Central memory CD4-positive, alpha-beta T cell (primary cell): Measurements from ENCODE around the gene SMIM20.

Source experiments
- DNase-seq: peaks from one replicate; pipeline ENCODE4 v3.0.0; 2022

SMIM20 gene

DNA sequence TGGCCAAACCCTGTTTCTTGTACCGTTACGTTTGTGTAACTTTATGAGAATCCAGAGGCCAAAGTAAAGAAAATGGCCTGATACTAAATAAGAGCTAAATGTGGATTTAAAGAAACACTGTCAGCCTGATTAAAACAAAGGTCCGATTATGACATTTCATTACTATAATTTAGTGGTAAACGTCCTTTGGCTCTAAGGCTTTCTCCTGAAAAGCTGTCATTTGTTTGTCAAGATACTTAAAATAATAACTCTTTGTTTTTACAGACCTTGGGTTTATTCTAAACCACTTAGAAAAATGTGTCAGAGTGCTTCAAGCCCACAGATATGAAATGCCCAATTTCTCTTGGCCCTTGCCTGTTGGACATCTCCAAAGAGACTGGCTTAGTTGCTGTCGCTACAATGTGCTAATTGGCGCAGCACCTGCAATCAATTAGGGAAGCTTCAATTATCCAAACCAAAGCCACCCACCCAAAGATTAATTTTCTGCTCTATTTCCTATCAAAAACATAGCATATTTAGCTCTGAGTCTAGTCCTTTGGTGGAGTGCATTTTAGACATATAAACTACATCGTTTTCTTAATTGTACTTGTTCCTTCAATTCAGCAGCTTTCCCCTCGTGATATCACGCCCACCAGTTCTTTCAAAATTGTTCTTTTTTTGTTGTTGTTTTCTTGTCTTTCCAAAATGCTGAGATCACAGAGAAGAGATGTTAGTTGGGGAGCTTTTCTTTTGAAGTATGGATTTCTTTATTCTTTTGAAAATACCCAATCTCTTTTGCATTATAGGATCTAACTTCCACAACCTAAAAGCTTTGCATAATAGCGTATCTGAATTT lies 13.6 kb downstream of the SMIM20 start:
- DNase-seq = no peak

DNA sequence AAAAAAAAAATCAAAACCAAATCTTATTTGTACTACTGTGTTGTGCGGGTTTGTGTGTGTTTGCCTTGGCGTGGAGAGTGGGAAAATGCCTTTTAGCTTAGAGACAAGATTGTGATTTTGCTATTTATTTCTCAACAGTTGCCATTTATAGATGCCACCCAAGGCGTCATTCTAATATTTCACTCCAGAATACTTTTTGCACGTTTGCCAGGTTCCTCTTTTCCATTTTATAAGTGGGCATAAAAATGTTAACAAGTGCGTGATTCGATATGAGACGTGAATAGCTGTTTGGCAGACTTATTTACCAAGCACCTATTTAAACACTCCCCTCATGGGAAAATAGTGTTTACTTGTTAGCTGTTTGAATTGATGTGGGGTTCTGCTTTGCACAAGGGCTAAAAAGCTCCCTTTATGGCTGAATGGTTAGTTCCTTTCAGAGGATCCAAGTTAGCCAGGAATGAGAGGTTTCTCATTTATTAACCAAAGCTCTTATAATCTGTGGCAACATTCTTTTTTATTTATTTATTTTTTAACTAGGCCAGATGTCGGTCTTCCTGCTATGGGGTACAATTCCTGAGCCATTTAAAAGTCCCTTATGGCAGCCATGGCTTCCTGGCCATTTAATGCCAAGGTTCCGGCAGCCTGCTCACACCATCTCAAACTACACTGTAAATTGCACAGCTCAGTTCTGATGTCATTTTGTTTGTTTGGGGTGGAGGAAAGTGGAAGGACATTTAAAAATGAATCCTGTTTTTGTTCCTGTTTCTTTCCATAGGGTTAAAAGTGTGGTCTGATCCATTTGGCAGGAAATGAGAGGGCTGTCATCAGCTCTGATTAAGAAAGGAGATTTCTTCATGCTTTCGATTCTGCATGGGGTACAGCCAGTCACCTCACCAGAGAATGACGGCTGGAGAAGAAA lies 14.6 kb downstream of the SMIM20 start:
- DNase-seq = no peak

DNA sequence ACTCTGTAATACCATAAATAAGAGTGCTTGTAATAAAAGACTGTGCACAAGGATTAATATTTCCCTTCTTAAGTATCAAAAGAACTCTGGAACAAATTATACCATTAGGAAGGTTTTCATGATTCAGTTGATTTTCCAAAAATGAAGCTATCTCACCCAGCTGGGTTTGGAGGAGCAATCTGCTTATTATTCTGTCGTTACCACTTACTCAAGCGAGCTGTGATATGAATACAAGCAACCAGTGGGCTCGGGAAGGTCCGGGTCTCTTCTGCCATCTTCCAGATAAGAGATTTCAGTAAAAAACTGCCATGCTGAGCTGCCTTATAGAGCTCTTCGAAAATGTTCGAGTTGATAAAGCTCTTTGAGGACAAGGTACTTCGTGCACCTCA lies 15.3 kb downstream of the SMIM20 start:
- DNase-seq = no peak

DNA sequence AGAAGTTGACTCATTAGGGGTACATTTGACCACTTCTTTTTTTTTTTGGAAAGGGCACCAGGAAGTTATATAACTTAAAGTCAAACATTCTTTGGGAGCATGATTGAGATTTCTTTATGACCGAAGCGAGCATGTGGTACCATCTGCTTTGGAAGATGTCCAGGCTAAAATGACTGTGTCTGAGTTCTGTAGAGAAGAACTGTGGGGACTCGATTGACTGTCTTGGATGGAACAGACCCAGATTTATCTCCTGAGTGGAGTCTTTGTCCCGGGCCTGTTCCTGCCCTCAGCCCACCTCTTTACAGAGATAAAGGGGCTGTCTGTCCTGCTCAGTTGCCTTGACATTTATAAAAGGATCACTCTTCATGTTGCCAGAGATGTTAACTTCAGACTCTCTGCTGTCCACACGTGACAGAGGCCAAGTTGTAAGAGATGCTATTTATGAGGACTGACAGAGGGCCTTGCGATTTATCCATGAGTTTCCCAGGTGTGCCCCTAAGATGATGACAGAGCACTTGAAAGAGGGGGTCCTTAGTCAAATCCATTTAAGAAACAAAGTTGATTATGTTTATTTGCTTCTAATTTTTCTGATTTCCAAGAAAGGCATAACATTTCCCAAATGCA lies 16.8 kb downstream of the SMIM20 start:
- DNase-seq = no peak

DNA sequence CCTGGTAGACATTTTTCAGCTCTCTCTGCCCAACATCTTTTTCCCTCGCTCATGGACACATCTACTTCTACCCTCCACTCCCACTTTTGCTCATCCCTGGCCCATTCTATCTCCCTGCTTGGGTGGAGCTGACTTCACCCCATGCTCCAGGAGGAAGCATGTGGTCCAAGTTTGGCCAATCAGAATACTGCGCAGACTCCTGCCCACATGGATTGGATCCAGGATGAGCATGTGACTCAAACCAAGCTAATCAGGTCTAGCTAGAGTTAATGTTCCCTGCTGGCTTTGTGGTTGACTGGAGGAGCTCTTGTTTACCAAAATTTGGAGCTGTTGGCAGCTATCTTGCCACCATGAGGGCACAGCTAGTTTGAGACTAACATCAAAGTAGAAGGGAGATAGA lies 22.7 kb downstream of the SMIM20 start:
- no peak for DNase-seq

DNA sequence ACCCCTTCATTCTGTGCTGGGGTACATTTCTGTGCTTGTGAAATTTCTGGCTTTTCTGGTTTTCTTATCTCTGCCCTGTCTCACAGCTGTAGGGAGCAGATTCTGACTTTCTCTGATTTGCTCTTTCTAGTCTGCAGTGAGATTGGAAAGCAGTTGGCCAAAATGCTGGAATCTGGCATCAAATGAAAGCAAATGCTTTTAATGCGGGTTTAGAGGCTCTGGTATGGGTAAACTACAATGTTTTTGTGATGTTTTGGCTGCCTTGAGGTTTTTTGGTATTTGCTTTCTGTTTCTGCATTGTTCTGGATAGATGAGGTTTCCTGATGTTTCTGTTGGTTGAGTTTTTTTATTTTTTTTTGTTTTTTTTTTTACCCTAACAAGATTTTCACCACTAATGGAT lies 23.8 kb downstream of the SMIM20 start:
- no peak for DNase-seq

DNA sequence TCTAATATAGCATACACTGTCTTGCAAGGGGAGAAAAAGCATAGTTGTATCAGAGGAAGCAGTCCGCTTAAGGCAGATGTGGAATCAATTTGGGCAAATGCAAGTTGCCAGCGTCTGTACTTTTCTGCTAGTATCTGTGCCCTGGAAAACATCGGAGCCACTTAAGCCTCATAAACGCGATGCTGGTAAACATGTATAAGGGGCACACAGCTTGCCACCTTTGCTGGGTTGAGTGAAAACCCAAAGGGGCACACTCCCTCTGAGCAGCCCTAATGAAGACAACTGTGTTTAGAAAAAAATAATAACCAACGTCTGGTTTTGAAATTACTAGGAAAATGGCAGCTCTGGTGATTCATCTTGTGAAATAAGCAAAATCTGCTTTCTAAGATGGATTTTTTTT lies 24.3 kb downstream of the SMIM20 start:
- no peak for DNase-seq

DNA sequence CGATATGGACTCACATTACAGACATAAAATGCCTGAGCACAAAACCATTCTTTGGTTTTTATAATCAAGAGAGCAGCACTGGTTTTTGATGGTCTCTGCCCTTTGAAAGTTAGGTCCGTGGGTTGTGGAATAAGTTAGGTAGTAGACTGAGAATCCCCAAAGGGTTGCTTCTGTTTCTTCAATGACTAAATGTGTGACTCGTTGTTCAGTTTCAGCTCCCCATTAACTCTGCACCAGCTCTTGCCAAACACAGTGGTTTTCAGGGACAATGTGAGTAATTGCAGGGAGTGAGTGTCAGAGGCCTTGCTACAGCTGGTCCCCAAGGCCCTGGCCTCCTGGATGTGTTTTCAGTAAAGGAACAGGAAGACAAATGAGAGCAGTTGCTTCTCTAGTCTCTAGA lies 24.8 kb downstream of the SMIM20 start:
- no peak for DNase-seq

DNA sequence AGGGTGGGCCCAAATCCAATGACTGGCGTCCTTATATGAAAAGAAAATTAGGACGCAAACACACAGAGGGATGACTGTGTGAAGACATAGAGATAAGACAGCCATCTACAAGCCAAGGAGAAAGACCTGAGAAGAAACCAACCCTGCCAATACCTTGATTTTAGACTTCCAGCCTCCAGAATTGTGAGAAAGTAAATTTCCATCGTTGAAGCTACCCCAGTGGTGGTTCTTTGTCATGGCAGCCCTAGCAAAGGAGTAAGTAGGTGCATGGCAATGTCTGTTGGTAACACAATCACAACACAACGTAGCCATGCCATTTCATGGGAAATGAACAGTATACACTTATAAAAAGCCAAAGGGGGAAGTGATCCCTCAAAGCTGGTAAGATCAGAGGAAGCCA lies 25.3 kb downstream of the SMIM20 start:
- no peak for DNase-seq

DNA sequence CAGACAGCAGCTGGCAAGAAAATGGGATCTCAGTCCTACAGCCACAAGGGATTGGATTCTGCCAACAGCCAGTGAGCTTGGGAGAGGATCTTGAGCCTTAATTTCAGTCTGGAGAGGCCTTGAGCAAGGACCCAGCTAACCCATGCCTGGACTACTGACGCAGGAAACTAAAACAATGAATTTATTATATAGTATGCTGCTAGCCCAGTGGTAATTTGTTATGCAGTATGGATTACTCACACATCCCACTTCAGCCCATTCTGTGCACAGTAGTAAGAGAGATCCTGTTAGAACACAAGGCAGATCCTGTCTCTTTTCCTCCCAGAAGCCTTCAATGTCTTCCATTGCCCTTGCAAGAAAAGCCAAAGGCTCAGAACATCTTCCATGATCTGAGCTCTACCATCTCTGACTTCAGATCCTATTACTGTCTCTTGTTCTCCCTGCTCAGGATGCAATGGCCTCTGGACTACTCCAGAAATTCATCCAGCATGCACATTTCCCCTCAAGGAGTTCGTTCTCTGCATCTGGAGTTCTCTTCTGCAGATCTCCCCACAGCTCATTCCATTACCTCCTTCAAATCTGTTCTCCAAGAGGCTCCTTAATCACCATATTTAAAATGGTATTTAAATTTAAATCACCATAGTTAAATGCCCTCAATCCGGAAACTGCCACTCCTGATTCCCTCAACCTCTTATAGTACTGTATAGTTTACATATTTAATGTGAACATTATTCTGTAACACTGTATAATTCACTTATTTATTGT lies 27.6 kb downstream of the SMIM20 start:
- no peak for DNase-seq

DNA sequence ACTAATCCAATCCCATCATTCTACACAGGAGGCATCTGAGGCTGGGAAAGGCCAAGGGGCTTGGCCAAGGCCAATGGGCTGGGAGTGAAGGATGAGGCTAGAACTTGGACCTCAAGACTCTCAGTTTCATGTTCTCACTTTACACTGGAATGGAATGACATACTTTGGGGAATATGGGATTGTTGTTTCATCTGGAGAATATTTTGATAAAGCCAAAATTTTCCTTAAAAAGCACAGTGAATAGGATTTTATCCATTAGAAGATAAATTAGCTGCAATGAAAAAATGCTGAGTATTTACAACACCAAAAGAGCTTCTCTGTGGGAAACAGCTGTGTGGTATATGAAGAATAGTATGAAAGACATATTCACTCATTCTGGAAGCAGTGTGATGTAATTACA lies 29.3 kb downstream of the SMIM20 start:
- DNase-seq = no peak

DNA sequence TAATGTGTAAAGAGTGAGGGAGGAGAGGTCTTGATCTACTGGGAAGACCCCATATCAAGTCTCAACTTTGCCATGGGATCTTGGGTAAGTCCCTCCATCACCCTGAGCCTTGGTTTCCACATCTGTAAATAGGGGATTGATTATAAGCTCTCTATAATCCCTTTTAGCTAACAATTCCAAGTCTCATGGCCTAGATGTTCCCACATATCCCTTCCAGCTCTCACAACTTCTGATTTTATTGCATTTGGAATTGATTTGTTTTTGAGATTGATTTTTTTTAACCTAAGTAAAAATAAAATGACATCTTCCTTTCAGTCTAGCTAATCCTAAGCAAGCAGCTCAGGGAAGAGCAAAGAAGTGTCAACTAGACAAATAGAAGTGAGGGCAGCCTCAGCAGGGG lies 29.8 kb downstream of the SMIM20 start:
- DNase-seq = no peak

DNA sequence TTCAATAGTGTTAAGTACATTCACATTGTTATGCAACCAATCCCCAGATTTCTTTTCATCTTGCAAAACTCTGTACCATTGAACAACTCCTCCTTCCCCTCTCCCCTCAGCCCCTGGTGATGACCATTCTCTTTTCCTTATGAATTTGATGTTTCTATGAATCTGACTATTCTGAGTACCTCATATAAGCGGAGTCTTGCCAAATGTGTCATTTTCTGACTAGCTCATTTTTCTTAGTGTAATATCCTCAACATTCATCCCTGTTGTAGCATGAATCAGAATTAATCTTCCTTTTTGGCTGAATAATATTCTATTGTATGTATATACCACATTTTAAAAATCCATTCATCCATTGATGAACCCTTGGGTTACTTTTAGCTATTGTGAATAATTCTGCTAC lies 34.0 kb downstream of the SMIM20 start:
- no peak for DNase-seq

DNA sequence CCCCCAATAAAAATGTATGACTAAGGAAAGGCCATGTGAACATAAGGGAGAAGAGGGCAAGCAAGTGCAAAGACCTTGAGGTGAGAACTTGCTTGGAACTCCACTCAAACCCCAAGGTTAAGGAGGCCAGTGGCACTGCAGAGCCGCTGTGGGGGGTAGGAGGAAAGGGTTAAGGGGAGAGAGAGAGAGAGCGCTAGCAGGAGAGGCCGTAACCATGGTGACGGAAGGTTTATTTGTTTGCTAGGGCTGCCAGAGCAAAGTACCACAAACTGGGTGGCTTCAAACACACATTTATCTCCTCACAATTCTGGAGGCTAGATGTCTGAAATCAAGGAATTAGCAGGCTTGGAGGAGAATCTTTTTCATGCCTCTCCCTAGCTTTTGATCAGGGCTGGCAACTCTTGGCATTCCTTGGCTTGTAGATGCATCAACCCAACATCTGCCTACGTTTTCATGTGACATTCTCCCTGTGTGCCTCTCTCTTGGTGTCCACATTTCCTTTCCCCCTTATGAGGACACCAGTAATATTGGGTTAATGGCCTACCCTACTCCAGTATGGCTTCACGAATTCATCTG lies 35.2 kb downstream of the SMIM20 start:
- DNase-seq = no peak

DNA sequence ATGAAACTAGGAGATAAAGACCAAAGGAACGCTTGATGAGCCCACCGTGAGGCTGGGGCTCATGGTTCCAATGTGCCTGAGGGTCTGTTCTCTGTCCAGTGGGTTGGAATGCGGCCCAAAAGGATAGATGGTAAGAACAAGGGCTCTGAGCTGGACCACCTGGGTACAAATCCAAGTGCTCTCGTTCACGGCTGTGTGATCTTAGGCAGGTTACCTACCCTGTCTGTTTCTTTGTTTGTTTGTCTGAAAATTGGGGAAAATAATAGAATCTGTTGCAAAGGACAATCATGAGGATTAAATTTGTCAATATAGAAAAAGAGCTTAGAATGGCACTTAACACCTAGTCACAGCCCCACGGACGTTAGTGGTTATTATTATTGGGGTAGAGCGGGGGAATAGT lies 36.0 kb downstream of the SMIM20 start:
- DNase-seq = no peak

DNA sequence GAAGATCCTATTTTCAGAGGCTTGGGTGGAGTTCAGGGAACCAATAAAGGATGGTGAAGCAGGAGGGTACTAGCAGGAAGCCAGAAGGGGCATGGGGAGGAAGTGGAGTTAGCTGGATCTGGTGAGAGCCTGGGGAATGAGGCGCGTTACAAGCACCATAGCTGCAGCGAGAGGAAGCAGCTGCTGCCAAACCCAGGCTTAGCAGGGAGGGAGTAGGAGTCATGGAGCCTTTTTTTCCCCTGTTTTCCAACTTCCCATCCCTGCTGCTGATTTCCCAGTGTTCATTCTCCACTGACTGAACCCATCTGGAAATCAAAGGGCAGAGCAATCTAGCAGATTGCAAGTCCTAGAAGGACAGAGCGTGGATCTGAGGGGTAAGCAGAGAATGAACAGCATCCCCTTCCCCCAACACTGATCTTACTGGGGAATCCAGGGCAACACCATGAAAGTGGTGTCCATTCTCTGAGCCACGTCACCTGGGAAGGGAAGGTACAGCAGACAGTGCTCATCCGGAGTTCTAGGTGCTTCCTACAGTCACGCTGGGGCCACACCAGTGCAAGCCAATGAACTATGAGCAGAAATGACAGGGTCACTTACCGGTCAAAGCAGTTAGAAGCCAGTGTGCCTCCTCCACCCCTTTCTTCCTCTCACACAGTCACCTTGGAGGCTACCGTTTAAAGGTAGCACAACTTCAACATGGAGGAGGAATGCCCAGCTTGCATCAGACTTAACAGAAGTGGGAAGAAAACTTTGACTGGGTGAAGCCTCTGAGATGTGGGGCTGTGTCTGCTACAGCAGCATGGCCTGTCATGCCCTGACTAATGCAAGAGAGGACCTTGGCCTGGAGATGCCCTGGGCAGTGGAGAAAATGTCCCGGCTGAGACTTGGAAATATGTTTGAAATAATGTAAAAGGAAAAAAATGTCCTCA lies 36.7 kb downstream of the SMIM20 start:
- DNase-seq = no peak

DNA sequence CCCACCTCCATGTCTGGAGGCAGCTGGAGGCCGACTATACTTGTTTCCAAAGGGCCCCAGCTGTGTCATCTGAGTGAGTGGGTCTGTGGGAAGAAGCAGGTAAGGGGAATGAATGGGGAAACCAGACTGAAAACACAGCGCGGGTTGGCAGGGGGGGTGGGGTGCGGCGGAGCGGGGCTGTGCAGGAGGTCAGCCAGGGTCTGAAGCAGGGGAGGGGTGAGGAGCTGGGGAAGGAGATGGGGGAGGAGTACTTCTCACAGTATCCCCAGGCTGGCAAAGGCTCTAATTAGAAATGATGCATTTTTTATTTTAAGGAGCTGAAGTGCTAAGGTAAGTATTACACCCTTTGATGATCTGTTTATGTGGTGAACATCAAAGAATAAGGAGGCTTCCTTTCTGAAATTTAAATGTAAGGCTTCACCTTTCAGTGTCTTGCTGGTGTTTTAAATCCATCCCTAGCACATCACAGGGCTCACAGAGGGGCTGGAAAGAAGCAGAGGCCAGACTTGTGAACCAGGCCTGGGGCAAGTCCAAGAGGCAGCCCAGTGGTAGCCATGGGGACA lies 37.5 kb downstream of the SMIM20 start:
- DNase-seq = peak; percentile 7

DNA sequence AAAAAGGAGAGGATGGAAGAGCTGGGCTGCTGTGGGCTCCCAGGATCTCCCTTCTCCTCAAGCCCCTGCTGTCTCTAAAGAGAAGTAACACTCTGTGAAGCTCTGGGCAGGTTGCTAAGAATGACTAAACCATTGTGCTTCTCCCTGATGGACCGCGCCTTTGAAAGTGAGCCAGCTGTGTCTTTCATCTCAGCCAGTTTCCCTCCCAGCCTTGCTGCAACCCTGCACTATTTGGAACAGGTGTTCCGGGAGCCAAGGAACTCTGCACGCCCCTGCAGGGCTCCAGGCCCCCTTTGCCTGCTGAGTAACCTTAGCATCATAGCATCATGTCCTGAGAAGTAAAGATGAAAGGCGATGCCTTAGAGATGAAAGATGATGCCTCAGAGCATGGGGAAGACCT lies 39.7 kb downstream of the SMIM20 start:
- DNase-seq = no peak

DNA sequence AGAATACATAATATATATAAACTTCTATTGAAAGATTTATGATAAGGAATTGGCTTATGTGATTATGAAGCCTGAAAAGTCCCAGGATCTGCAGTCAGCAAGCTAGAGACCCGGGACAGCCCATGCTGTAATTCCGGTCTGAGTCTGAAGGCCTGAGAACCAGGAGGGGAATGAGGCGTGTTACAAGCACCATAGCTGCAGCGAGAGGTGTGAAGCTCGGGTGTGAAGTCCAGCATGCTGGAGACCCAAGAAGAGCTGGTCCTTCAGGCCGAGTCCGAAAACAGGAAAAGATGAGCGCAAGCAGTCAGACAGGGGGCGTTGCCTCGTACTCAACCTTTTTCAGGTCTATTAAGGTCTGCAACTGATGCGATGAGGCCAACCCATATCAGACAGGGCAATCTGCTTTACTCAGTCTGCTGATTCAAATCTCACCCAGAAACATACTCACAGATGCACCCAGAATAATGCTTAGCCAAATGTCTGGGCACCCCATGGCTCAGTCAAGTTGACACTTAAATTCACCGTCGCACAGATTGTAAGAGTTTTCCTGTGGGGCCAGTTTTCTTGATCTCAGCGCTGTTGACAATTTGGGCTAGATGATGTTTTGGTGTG lies 40.4 kb downstream of the SMIM20 start:
- no peak for DNase-seq

DNA sequence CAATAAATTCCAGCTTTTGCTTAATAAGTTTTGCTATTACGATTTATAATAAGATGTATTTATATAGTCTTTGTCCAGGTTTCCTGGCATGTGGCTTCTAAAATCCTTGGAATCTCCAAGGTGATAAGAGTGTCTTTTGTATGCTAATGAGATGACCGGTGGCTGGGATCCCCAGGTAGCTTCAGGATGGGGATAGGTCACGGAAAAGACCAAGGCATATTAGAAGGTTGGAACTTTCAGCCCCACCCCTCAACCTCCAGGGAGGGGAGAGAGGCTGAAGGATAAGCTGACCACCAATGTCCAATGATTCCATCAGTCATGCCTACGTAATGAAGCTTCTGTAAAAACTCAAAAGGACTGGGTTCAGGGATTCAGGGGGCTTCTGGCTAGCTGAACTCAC lies 41.7 kb downstream of the SMIM20 start:
- DNase-seq = no peak

DNA sequence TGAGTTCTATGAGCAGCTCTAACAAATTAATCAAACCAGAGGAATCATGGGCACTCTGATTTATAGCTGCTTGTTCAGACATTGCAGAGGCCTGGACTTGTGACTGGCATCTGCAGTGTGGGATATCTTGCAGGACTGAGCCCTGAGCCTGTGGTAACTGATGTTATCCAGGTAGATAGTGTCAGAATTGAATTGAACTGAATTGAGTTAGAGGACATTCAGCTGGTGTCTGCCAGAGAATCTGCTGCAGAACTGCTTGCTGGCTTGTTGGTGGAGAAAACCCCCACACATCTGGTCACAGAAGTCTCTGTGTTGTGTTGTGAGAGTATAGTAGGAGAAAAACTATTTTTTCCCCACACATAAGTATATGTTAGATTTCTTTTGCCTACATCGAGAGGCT lies 42.2 kb downstream of the SMIM20 start:
- DNase-seq = no peak
